ENCODE data around the gene CHMP1B.

DNA sequence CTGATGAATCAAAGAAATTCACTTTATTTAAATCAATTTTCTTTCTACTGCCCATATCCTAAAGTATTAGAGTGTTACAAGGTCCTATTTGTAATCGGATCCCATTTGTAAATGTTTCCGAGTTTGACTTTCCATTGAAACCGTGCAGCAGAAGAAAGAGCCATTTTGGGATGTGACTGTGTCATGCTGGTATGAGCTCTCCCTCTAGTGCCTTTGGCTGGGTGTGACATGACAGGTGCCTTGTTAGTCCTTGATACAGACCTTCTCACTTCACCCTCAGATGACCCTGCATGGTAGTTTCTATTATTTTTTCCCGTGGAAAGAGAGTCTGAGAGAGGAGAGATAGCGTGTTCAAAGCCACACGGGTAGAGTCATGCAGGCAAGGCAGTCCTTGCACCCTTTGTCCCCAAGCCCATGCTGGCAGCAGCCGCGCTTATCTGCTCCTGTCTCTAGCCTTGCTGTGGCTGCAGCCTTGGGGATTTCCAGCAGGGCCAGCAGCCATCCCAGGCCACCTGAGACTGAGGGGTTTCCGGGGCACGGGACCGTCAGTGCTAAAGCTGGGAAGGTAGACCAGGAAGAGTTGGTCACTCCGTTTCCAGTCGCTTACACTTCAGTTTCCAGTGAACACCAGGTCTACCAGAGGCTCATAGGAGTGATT lies 21.4 kb downstream of the CHMP1B start:
- TF ChIP-seq POLR2AphosphoS5 (IDR thresholded peaks at IDR 0.05; ENCODE audit: borderline replicate concordance, low read depth, low read length) = no peak
- no peak for TF ChIP-seq EZH2 (IDR thresholded peaks at IDR 0.05)
- no peak for TF ChIP-seq FOXP2 (optimal IDR thresholded peaks at IDR 0.05; ENCODE audit: control extremely low read depth, extremely low read length, insufficient read depth)

All from SK-N-MC (cell line).